NCI-H187 (cell line): ENCODE data around the gene KRT33B.
"Not testable (repeated sequence)": the region's sequence is repeated elsewhere in the genome, so short reads cannot be mapped to it uniquely, and the experiment has no call there.

Experiments used
- DNase-seq, 2 experiments: peaks; one replicate each; lab custom pipeline; 2025; lab: John Stamatoyannopoulos, UW

Gene KRT33B

GRCh38 chr17:41393826-41394225, 24.2 kb upstream of the KRT33B start:
- no peak for DNase-seq

- no peak for DNase-seq
These were observed 23.7 kb upstream of the KRT33B start for GRCh38 chr17:41393294-41393693.

DNA sequence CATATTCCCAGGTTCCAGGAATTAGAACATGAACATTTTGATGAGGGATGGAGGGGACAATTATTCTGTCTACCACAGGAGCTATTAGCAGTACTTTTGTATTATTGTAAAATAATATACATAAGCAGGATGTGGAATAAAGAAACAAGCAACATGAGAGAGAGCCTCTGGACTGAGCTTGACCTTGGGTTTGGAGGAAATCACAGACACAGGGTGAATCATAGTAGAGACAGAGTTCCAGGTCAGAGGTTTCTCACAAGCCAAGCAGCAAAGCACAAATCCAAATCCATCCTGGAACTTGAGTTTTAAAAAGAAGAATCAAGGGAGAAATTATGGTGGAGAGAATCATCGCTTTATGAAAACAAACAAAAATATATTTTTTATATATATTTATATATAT, 22.7 kb upstream of the KRT33B start:
- DNase-seq = no peak

- no peak for DNase-seq
These were observed 21.9 kb upstream of the KRT33B start for GRCh38 chr17:41391535-41391934.

DNA sequence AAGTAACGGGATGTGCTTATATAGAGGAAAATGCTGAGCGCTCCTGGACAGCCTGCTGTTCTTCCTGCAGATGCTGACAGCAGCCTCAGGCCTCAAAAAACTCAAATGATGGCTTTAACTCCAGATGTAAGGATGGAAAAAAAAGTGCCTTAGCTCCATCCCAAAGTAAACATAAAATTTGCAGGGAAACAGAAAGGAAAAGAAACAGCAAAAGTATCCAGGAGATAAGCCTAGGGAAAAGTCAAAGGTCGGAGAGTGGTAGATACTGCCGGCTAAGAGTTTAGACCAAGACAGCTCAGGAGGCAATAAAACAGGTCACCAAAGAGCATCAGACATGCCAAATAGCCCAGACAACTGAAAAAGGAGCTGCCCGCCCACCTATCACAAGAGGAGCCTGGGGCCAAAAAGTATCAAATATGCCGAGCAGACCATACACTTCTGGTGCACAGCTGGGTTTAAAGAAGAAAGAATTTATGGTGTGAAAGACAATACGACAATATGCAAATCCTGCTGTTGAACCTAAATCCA, 20.9 kb upstream of the KRT33B start:
- DNase-seq = no peak

- no peak for DNase-seq
These were observed 18.1 kb upstream of the KRT33B start for GRCh38 chr17:41387670-41388069.

DNA sequence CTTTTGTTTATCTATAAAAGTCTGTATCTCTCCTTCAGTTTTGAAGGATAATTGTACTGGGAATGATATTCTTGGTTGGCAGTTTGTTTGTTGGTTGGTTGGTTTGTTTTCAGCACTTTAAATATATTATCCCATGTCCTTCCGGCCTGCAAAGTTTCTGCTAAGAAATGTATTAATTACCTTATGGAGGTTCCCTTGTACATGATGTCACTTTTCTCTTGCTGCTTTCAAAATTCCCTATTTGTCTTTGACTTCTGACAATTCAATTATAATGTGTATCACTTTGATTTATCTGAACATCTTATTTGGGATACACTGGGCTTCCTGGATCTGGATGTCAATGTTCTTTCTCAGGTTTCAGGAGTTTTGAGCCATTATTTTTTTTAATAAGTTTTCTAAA, 16.6 kb upstream of the KRT33B start:
- DNase-seq = no peak

GRCh38 chr17:41383690-41384089, 14.1 kb upstream of the KRT33B start:
- no peak for DNase-seq

- no peak for DNase-seq
These were observed 12.8 kb upstream of the KRT33B start for GRCh38 chr17:41382394-41382793.

DNA sequence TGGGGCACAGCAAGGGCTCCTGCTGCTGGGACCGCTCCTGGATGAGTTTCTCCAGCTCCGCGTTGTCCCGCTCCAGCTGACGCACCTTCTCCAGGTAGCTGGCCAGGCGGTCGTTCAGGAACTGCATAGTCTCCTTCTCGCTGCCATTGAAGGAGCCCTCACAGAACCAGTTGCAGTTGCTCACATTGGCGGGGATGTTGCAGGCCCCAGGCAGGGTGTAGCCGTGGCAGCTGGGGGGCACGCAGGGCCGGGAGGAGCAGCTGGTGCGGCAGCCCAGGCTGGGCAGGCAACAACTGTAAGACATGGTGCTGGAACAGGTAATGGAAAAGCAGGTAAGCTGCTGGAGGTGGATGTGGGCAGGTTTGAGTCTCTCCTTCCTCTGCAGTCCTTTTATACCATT, 12.3 kb upstream of the KRT33B start, which contains the start of gene KRT34:
KRT34 (minus strand) TSS at position 364 of the 400 bp plus-strand sequence; CDS start at position 304, 60 bp downstream.
- DNase-seq = not testable (repeated sequence)

GRCh38 chr17:41380091-41380490, 10.5 kb upstream of the KRT33B start:
- not testable (repeated sequence) for DNase-seq

DNA sequence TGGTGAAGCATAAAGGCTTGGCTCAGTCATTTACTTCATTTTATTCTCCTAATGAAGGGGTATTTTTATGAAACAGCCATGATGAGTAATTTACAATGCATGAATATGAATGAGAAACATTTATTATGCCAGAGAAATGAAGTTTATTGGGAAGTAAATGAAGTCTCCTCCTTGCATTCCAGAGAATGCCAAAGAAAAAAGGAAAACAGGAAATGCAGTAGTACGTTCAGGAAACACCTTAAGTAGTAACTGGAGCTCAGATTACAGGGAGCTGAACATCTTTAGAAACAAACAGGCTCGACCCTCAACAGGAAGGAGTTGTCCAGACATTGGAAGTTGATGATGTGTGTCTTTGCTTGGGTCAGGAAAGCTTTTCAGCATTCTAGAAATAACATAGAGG, 7.9 kb upstream of the KRT33B start:
- DNase-seq = no peak

DNA sequence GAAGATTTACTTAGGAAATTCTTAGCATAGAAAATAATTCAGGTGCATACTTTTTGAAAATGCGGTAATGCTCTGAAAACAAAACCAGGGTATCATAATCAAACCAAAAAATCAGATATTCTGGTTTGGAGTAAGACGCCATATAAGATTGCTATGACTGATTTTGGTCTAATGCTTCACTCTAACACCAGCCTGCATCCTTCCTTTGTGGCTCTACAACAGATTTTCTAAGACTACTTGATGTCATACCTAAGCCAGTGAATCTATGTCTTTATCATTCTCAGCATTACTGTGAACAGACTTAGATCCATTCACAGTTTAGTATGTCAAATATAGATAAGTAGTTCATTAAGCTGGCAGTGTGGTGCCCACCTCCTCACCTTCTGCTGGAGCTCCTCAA, 590 bp downstream of the KRT33B start:
- DNase-seq = no peak

DNA sequence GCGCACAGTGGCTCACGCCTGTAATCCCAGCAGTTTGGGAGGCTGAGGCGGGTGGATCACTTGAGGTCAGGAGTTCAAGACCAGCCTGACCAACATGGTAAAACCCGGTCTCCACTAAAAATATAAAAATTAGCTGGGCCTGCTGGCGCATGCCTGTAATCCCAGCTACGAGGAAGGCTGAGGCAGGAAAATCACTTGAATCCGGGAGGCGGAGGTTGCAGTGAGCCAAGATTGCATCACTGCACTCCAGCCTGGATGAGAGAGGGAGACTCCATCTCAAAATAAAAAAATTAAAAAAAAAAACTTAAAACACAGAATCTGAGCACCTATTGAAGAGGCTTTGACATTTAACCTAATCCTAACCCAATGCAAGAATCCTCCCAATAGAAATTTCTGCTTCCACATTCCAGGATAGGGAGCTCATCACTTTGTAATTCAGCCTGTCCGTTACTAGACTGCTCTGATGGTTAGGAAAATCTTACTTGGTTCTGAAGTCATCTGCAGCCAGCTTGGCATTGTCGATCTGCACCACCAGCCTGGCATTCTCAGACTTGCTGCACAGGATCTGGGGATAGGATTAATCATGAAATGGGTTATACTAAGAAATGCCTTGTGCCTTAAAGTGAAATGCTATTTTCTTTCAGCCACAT, 2.1 kb downstream of the KRT33B start:
- no peak for DNase-seq

DNA sequence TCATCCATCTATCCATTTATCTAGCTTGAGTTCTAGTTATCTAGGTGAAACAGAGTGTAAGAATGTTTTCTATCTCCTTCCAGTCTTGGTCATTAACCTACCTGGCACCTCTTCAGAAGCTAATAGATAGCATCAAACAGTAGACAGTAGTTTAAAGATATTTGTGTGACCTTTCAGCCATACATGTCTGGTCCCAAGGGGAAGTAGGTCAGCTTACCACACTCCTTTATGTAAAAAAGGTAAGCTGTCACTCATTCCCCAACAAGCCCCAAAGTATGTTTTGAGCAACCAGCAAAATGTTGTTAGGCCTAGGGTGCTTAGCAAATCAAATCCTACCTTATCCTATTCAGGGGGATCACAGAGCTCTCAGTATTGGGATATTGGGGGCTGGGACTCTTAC, 3.5 kb downstream of the KRT33B start:
- no peak for DNase-seq

DNA sequence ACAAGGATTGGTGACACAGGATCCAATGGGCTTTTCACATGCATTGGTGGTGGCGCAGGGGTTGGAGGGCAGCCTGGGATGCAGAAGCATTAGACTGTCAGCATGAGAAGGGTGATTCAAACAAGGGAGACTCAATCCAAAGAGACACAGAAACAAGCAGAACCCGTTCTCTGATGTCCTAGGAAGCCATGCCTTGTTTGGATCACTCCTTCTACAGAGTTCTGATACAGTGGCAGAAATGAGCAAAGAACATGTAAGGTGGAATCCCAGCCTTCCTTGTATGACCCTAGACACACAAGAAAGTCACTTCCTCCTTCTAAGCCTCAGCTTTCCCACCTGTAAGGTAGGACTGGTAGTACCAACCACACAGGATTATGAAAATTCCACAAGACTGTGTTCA, 5.7 kb downstream of the KRT33B start:
- DNase-seq = no peak

- DNase-seq = no peak
These were observed 9.2 kb downstream of the KRT33B start for GRCh38 chr17:41360296-41360995.

GRCh38 chr17:41354536-41354935, 15.1 kb downstream of the KRT33B start:
- DNase-seq = no peak

DNA sequence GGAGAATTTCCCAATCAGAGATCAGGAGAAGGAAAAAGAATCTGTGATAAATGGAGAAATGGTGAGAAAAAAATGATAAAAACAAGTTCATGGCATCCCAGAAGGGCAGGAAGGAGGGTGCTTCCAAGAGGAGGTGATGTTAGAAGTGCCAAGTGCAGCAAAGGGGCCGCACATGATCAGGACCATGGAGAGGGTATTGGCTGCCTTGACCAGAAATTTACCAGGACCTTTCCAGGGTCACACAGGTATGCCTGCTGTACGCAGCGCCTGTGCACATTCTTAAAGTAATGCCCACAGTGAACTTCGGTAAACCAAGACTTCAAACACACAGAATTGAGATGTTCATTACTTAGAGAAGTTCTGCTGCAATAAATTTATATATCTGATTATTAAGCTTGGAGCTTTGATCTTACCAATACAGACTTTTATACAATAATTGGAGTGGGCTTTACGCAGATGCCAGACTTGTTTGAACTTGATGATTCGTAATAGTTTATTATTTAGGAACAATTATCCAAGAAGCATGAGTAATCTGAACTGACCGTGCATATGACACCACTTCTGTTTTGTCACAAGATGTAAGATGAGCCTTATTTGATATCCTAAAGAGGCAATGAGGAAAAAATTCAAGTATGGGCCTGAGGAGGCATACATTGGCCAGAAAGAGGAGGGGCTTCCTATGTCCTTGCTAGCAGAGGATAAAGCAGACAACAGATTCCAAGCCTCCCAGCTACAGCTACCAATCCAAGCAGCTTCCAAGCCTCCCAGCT, 16.8 kb downstream of the KRT33B start:
- no peak for DNase-seq

GRCh38 chr17:41351177-41351576, 18.4 kb downstream of the KRT33B start:
- no peak for DNase-seq

DNA sequence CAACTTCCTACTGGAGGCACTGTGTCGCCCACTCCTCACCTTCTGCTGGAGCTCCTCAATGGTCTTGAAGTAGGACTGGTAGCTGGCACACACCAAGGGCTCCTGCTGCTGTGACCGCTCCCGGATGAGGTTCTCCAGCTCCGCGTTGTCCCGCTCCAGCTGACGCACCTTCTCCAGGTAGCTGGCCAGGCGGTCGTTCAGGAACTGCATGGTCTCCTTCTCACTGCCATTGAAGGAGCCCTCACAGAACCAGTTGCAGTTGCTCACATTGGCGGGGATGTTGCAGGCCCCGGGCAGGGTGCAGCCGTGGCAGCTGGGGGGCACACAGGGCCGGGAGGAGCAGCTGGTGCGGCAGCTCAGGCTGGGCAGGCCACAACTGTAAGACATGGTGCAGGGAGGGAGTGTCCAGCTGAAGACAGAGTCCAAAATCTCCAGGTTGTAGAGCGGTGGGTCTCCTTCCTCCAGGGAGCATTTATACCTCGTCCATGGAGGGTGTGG, 19.2 kb downstream of the KRT33B start, which contains the start of gene KRT33A:
KRT33A (minus strand) TSS at position 448 of the 498 bp plus-strand sequence; CDS start at position 387, 61 bp downstream.
- DNase-seq = not testable (repeated sequence)
